NCI-H524 treated with DMSO at 0.1 percent for 48 hours (cell line): Measurements from ENCODE around the gene AATF.

ENCODE experiments used
- DNase-seq: peaks from one replicate; lab custom pipeline; 2025; lab: John Stamatoyannopoulos, UW

Gene AATF

DNA sequence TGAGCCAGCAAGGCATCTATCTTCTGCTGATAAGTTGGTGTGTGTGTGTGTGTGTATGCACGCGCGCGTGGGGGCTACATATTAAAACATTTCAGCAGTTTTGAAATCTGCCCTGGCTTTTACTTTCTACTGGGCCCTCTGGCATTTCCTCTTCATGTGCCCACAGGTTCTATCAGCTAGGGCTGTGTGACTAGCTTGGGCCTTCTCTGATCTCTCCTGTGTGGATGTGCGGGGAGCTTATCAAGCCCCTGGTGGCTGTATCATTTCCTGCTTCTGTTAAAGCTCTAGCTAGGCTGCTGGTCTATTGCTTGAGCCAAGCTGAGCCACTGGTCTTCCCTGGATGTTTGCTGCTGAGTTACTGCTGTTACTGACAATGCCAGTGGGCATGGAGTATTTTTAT is 132.5 kb downstream of the AATF start:
- DNase-seq: no peak

DNA sequence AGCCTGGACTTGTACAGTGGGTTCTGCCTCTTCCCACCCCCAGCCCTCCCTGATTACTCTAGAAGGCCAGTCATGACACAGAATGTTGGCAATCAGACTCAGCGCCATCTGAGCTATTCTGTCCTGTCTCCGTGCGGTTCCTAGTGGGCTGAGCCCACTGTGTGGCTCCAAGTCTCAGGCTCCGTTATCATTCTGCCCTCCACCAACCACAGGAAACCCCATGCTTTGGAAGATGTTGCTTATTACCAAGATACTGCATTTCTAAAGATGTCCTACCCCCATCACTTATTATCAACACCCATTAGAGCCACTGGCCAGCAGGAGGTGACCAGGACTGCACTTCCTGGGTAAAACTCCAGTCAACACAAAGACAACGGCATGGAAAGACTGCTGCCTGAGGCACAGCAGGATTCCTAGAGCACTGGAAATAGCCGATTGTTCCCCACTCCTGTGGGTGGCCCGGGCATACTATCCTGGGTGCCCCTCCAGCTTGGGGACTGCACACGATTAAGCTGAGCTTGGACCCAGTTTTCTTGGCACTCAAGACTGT is 133.6 kb downstream of the AATF start:
- DNase-seq: no peak

DNA sequence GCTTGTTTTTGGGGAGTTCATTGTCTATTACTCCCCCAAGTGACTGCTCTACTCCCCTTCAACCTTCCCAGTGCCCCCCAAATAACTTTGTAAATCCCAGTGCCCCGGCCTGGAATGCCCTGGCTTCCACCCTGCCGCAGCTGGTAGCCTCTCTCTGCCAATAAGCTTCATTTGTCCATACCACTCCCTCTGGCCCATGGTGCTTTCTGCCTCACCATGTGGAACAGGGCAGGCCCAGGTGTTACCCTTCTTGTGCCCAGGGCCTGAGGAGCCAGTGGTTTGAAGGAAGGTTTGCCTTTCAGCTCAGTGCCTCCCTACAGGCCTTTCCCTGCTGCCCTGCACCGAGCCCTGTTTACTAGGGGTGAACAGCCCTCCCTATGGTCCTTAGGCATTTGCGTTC is 134.2 kb downstream of the AATF start:
- no peak for DNase-seq

- no peak for DNase-seq
Observed at GRCh38 chr17:37083456-37083855, 134.7 kb downstream of the AATF start.

DNA sequence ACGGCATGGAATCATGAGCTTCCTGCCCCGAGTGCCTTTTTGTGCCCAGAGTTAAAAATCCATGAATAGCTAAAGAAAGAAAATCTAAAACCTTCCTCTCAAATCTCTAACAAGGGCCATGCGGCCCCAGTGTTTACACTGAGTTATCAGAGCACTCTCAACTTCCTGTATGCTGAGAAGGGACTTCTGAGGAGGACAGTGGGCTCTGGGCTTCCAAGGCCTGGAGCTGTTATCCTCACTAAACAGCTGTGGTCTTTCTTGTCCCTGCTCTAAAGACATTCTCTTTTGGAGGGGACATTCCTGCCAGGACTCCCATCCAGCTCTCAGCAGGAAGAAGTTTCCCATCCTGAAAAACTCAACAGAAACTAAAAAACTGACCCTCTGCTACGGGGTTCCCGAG is 135.6 kb downstream of the AATF start:
- DNase-seq: no peak

DNA sequence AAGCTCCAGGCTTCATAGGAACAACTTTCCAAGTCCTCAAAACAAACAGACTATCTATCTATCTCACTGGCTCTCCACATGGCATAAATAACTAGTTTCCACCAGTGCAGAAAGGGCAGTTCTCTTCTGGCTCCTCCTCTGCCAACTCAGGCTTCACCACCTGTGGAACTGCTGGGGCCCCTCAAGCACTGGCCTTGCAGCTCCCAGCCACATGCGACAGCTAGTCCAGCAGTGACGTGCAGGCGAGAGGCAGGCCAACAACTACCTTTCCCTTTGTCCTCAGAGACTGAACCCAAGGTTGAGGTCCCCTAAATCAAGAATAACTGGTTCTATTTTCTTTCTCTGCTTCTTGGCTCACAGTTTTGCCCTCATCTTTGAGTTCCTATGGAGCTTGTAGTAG is 137.6 kb downstream of the AATF start:
- no peak for DNase-seq

DNA sequence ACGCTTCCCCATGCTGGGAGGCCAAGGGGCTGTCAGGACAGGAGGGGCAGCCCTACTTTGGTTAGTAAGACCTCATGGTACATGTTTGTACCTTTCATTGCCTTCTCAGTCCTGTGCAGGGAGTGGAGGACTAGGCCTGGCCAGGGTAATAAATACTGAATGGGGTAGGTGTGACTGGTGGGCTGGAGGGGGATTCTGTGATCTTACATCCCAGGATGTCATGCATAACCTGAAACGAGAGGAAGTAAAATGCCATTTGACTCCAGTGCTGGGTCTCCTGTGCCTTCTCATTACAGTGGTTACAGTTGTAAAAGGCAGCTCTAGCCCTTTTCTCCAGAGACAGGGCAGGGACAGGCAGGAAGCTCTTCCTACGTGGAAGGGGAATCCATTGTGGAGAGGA is 138.2 kb downstream of the AATF start:
- DNase-seq: no peak

- DNase-seq: no peak
Observed at GRCh38 chr17:37087683-37088082, 138.9 kb downstream of the AATF start.

GRCh38 chr17:37088459-37088858 is 139.7 kb downstream of the AATF start:
- DNase-seq: no peak

DNA sequence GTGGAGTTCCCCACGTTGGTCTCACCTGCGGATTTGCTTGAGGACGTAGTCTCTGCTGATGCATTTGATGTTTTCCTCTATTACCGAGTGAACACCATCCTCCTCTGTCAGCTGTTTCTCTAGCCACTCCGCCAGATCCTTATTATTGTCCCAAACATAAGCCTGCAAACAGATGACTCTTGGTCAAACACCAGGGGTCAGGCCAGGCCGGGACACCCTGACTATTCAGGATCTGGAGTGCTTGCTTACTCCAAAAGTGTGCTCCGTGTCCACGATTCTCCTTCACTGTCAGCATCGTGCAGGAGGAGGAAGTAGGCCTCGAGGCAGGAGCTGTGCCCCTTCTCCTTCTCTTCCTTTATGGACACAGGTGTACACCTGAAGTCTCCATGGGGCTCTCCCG is 140.2 kb downstream of the AATF start:
- DNase-seq: no peak

- no peak for DNase-seq
Observed at GRCh38 chr17:37089956-37090355, 141.2 kb downstream of the AATF start.

- peak; percentile 17 for DNase-seq
Observed at GRCh38 chr17:37090941-37091340, 142.2 kb downstream of the AATF start.

DNA sequence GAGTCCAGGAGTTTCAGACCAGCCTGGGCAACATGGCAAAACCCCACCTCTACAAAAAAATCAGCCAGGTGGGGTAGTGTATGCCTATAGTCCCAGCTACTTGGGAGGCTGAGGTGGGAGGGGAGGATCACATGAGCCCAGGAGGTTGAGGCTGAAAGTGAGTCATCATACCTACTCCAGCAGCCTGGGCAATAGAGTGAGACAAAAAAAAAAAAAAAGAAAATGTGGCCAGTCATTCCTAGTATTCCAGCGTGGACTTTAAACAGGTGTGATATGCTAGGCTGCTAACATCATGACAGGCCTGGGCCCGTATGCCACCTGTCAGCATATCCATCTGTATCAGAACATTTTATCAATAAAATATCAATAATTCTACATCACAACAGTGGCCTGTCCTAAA is 143.3 kb downstream of the AATF start:
- DNase-seq: no peak

GRCh38 chr17:37092701-37093100 is 143.9 kb downstream of the AATF start:
- DNase-seq: no peak

DNA sequence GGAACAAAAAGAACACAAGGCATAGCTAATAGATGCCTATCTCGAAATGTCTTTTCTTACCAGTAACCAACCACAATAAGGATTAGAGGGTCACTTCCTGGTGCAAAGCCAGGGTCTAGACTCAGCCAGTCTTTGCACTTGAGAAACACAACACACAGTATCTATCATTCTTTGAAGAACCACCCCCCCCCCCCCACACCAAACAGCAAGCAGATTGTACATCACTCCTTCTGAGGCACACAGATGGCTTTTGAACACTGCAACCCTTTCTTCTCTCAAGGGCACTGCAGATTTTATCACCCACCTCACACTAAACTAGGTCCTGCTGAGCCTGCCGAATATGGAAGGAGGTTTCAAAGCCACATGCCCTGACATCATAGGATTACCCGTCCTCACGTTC is 145.6 kb downstream of the AATF start:
- no peak for DNase-seq

DNA sequence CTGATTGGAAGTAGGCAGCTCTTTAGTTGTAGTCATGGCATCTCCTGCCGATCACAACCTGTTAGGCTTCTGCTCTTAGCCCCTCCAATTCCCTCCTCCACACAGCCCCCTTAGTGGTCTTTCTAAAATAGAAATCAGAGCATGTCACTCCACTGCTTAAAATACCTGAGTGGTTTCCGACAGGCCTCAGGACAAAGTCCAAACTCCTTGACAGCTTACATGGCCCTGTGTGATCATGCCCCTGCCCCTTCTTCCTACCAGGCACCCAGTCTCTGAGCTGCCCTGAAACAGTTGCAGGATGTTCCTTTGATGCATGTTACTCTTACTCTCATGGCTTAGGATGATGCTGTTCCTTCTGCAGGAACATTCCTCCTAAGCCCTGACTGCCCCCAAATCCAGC is 147.3 kb downstream of the AATF start:
- no peak for DNase-seq

GRCh38 chr17:37097154-37097553 is 148.4 kb downstream of the AATF start:
- DNase-seq: no peak

DNA sequence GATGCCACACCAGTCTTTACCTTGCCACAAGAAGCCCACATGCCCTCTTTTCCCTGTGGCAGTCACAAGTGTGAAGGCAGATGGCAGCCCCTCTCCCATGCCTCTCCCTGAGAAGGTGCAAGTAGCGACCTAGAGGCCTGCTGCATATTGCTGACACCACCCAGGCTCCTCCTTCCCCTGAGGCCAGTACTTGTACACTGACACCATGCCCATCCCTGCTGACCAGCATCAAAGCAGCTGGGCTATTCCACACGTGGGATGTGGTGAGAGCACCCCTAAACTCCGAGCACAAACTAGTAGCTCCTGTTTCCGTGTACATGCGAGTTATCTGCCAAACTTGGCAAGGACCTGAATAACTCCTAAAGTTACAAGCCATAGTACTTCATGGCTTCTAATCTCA is 149.4 kb downstream of the AATF start:
- no peak for DNase-seq

DNA sequence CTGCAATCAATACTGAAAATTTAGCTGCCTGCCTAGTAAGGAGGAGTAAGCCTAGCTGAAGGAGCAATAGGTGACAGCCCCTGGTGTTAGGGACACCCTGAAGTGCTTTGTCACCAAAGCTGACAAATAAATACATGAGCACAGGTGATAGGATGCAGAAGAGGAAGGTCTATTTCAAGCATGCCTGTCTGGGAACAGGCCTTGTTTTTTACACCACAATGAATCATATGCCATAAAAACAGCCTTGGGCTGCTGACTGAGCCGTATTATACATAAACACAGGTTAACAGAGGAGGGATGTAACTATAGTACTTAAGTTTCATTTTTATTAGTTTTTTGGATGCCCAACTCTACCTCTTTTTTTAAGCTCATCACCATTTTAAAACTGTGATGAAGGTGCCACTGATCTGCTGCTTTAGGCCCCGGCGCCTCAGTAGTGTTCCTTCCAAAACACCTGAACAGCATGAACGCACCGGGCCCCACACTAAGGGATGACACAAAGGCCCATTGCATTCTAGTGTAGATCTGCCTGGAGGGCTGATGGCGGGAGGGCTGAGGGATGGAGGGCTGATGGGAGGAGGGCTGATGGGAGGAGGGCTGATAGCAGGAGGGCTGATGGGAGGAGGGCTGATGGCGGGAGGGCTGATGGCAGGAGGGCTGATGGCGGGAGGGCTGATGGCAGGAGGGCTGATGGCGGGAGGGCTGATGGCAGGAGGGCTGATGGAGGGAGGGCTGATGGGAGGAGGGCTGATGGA is 150.3 kb downstream of the AATF start:
- no peak for DNase-seq

GRCh38 chr17:37100231-37100630 is 151.5 kb downstream of the AATF start:
- no peak for DNase-seq

GRCh38 chr17:37101306-37101705 is 152.6 kb downstream of the AATF start:
- no peak for DNase-seq

- no peak for DNase-seq
Observed at GRCh38 chr17:37103231-37103630, 154.5 kb downstream of the AATF start.

GRCh38 chr17:37106049-37106448 is 157.3 kb downstream of the AATF start:
- no peak for DNase-seq
